Upper lobe of right lung (tissue), 1 donor: ENCODE measurements around the gene CNGA2. TPM values are rescaled to one million over a fixed set of nuclear protein-coding genes. Genes with fewer than 3 reads are reported as not detected.

Source experiments
- ATAC-seq: fragments of 200-7000 bp; cut with Tn5 transposase; one replicate; pipeline ENCODE4 v1.9.1; 2020; ENCODE audit warnings: mild to moderate bottlenecking, moderate library complexity
- DNase-seq: peaks from one replicate; pipeline ENCODE4 v3.0.0-alpha.2; 2020
- H3K27ac ChIP-seq: fragments of 200-600 bp; one replicate; pipeline ENCODE4 v1.8.0; 2022
- H3K27me3 ChIP-seq: fragments of 200-600 bp; one replicate; pipeline ENCODE4 v1.8.0; 2022; ENCODE audit warnings: mild to moderate bottlenecking
- H3K36me3 ChIP-seq: fragments of 200-600 bp; one replicate; pipeline ENCODE4 v1.8.0; 2022
- H3K4me1 ChIP-seq: fragments of 200-600 bp; one replicate; pipeline ENCODE4 v1.8.0; 2022
- H3K4me3 ChIP-seq: fragments of 200-600 bp; one replicate; pipeline ENCODE4 v1.8.0; 2022; ENCODE audit warnings: mild to moderate bottlenecking
- H3K9me3 ChIP-seq: fragments of 200-600 bp; one replicate; pipeline ENCODE4 v1.8.0; 2022
- intact Hi-C: fragments of 100-400 bp; cut with DNase I; formaldehyde crosslinking; loops from one replicate; pipeline ENCODE4 v1.11.0; 2022
- long read RNA-seq: library from polyadenylated mRNA; unstranded; transcript quantifications from one replicate; pipeline ENCODE4 v2.0.0, GENCODE V29; 2021
- total RNA-seq: library from RNA; stranded (reverse); fragmentation: NEBNext Ultra II Directional; extraction: Animal tissue kit (Norgen Biotek cat#: 25700); gene quantifications from one replicate; pipeline ENCODE4 v1.2.1, GENCODE V29; 2021
- TF ChIP-seq, protein P1 (sequence below): fragments of 200-600 bp; IDR thresholded peaks from one replicate; pipeline ENCODE4 v1.8.0; 2022; ENCODE audit warnings: antibody characterized with exemption
- donor health status: DM: no; HTN: yes; CAD: no; lungs with severe emphysema.

The CNGA2 gene
- total RNA-seq = not detected
- long read RNA-seq = 0 reads

DNA sequence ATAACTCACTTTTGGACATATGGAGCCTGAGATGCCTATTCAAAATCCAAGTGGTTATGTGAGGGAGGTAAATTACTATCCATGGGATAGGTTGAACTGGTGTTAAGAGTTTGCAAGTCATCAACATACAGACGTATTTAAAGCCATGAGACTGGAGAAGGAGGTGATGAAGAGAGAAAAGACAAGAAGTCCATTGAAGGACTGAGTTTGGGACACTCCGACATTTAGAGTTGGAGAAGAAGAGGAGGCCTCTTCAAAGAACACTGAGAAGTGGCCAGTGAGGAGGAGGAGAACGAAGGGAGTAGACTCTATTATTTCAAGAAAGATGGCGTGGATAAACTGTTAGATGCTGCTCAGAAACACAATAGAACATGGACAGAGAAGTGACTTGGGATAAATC, at the start of gene CNGA2:
CNGA2 (plus strand) TSS at position 301 of the 400 bp plus-strand sequence. CDS start 3,738 bp downstream, outside the sequence.
- H3K27me3 ChIP-seq = no peaks in the 10 kb centered on the region
- DNase-seq (no peak), ATAC-seq (no peak)
- H3K4me1 ChIP-seq = no peaks in the 10 kb centered on the region
- no peaks in the 10 kb centered on the region for H3K36me3 ChIP-seq
- intact Hi-C loops = no loop called here
- TF ChIP-seq, protein P1, sequence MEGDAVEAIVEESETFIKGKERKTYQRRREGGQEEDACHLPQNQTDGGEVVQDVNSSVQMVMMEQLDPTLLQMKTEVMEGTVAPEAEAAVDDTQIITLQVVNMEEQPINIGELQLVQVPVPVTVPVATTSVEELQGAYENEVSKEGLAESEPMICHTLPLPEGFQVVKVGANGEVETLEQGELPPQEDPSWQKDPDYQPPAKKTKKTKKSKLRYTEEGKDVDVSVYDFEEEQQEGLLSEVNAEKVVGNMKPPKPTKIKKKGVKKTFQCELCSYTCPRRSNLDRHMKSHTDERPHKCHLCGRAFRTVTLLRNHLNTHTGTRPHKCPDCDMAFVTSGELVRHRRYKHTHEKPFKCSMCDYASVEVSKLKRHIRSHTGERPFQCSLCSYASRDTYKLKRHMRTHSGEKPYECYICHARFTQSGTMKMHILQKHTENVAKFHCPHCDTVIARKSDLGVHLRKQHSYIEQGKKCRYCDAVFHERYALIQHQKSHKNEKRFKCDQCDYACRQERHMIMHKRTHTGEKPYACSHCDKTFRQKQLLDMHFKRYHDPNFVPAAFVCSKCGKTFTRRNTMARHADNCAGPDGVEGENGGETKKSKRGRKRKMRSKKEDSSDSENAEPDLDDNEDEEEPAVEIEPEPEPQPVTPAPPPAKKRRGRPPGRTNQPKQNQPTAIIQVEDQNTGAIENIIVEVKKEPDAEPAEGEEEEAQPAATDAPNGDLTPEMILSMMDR = no peak
- H3K27ac ChIP-seq = no peak within 1 kb of the TSS
- H3K4me3 ChIP-seq = no peak within 1 kb of the TSS
- no peaks in the 10 kb centered on the region for H3K9me3 ChIP-seq

DNA sequence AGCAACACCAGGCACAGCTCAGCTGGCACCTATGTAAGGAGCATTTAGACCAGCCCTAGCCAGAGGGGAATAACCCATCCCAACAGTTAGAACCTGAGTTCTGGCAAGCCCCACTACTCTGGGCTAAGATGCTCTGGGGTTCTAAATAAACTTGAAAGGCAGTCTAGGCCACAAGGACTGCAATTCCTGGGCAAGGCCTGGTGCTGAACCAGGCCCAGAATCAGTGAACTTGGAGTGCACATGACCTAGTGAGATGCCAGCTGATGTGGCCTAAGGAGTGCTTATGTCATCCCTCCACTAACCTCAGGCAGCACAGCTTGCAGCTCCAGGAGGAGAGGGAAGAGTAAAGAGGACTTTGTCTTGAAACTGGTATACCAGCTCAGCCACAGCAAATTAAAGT, 46.9 kb upstream of the CNGA2 start:
- TF ChIP-seq, protein P1 = no peak
- DNase-seq (no peak), ATAC-seq (no peak)
- no peak overlapping the region for H3K4me3 ChIP-seq
- no peaks in the 10 kb centered on the region for H3K4me1 ChIP-seq
- intact Hi-C loops = no loop called here
- no peaks in the 10 kb centered on the region for H3K9me3 ChIP-seq
- H3K27ac ChIP-seq = no peak overlapping the region
- no peaks in the 10 kb centered on the region for H3K27me3 ChIP-seq
- H3K36me3 ChIP-seq = no peaks in the 10 kb centered on the region

DNA sequence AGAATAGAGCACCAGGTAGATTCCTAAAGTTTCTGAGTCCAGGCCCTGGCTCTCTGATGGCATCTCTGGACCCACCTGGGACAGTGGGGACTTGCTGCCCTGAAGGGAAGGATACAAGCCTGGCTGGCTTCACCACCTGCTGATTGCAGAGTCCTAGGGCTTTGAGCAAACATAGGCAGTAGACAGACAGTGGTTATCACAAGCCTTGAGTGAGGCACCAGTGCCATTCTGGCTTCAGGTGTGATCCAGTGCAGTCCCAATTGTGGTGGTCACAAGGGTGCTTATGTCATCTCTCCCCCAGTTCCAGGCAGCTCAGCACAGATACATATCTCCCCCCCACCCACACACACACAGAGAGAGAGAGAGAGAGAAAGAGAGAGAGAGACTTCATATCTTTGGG, 45.9 kb upstream of the CNGA2 start:
- intact Hi-C loops = no loop called here
- no peak overlapping the region for H3K4me3 ChIP-seq
- no peak overlapping the region for H3K27ac ChIP-seq
- no peaks in the 10 kb centered on the region for H3K36me3 ChIP-seq
- no peak for DNase-seq
- ATAC-seq = no peak
- no peaks in the 10 kb centered on the region for H3K27me3 ChIP-seq
- H3K4me1 ChIP-seq = no peaks in the 10 kb centered on the region
- TF ChIP-seq, protein P1 = no peak
- H3K9me3 ChIP-seq = no peaks in the 10 kb centered on the region

DNA sequence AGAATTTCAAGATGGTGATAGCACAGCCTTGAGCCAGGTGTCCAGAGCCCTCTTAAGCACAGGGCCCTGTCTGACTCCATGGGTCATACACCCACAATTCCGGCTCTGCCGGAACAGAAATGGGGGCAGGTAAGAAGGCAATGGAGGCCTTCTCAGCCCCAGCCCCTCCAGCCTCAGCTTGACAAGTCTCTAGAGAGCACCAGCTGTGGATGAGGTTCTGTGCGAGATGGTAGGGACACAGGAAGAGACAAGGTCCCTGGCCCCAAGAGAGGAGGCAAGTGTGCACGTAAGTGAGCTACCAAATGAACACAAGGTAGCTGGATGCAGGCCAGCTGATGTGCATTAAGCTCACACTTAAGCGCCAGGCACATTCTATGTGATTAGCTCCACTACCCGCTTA, 41.7 kb upstream of the CNGA2 start:
- Histone ChIP-seq H3K36me3 (no peaks in the 10 kb centered on the region), H3K4me1 (no peaks in the 10 kb centered on the region), H3K27me3 (no peaks in the 10 kb centered on the region), H3K9me3 (no peaks in the 10 kb centered on the region), H3K27ac (no peak overlapping the region), H3K4me3 (no peak overlapping the region)
- TF ChIP-seq, protein P1 = no peak
- ATAC-seq (no peak), DNase-seq (no peak)
- intact Hi-C loops = no loop called here

DNA sequence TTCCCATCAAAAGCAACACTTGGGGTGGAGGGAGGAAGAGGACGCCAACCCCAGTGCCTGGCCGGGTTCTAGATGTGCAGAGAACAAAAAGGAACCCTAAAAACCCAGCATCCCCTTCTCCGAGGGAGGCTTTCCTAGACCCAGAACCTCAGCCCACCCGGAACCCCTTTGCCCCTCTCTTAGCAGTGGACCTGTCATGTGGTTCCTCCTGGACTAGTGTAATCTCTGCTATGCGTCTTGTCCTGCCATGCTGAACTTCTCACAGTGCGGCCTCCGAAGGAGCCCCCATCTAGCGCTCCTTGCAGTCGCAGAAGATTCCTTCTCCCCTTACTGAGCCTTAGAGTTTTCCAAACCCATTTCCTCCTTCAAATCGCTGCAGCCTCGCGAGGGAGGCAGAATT, 40.4 kb upstream of the CNGA2 start:
- TF ChIP-seq, protein P1 = no peak

More for the DNA sequence above, 40.4 kb upstream of the CNGA2 start:
- ATAC-seq = no peak
- DNase-seq = no peak
- Histone ChIP-seq H3K4me3 (no peak overlapping the region), H3K27me3 (no peaks in the 10 kb centered on the region), H3K36me3 (no peaks in the 10 kb centered on the region), H3K4me1 (no peaks in the 10 kb centered on the region), H3K27ac (no peak overlapping the region), H3K9me3 (no peaks in the 10 kb centered on the region)
- intact Hi-C loops = no loop called here
